D721Med (cell line): ENCODE data around the gene ATP10D.
"Not testable (repeated sequence)": the region's sequence is repeated elsewhere in the genome, so short reads cannot be mapped to it uniquely, and the experiment has no call there.

Source experiments
- DNase-seq: peaks from one replicate; pipeline ENCODE4 v3.0.0; 2011; ENCODE audit warnings: low spot score; ENCODE audit not compliant: insufficient read length
- FAIRE-seq: peaks from 2 replicates; lab custom pipeline; 2011; peaks lifted over from hg19 to GRCh38; lab: Jason Lieb, UNC
- CTCF ChIP-seq: IDR thresholded peaks from 2 replicates; pipeline ENCODE4 v1.5.1; 2012; ENCODE audit warnings: mild to moderate bottlenecking, control low read depth; ENCODE audit not compliant: insufficient read depth; ENCODE audit errors: missing control alignments

ATP10D gene

GRCh38 chr4:47533689-47534347 is 48.7 kb downstream of the ATP10D start:
- DNase-seq: no peak
- FAIRE-seq: no peak
- no peak for TF ChIP-seq CTCF

- no peak for TF ChIP-seq CTCF
- no peak for DNase-seq
- FAIRE-seq: no peak
Measured at GRCh38 chr4:47534772-47535171, 49.7 kb downstream of the ATP10D start.

- no peak for TF ChIP-seq CTCF
- no peak for DNase-seq
- no peak for FAIRE-seq
Measured at GRCh38 chr4:47535567-47536147, 50.6 kb downstream of the ATP10D start.

GRCh38 chr4:47536966-47537365 is 51.9 kb downstream of the ATP10D start:
- DNase-seq: no peak
- no peak for FAIRE-seq
- TF ChIP-seq CTCF: no peak

GRCh38 chr4:47538111-47538824 is 53.2 kb downstream of the ATP10D start:
- TF ChIP-seq CTCF: no peak
- FAIRE-seq (no peak), DNase-seq (no peak)

GRCh38 chr4:47538825-47539154 is 53.7 kb downstream of the ATP10D start:
- FAIRE-seq: no peak

GRCh38 chr4:47542640-47543039 is 57.6 kb downstream of the ATP10D start:
- not testable (repeated sequence) for DNase-seq, FAIRE-seq

More at GRCh38 chr4:47538825-47539154, 53.7 kb downstream of the ATP10D start:
- no peak for DNase-seq
- no peak for TF ChIP-seq CTCF
